Adrenal gland (tissue), 5 donors: ENCODE data around the gene STIM2.
"Not testable (repeated sequence)": the region's sequence is repeated elsewhere in the genome, so short reads cannot be mapped to it uniquely, and the experiment has no call there.

ENCODE experiments used
- POLR2A ChIP-seq, 2 donors: fragments of 450-650 bp; IDR thresholded peaks; one replicate each; pipeline ENCODE4 v1.6.1; 2017; ENCODE audit warnings: antibody characterized with exemption in 2 of 2, mild to moderate bottlenecking in 2 of 2, moderate library complexity in 1 of 2
- TF ChIP-seq, protein P1 (sequence below), 6 experiments: fragments of 450-650 bp in 4 of 6; fragments of 200-600 bp in 2 of 6; sonication (generic) in 1 of 6; IDR thresholded peaks; 1 replicate in 5 of 6; 2 replicates in 1 of 6; pipeline versions ENCODE4 v1.5.1 to v1.8.0; 2016 to 2021; ENCODE audit warnings: antibody characterized with exemption in 6 of 6, mild to moderate bottlenecking in 2 of 6, moderate library complexity in 1 of 6
- donor health status: DM: no; HTN: no; CAD: no.

GRCh38 chr4:26811571-26811970, 49.1 kb upstream of the STIM2 start:
- TF ChIP-seq, protein P1, sequence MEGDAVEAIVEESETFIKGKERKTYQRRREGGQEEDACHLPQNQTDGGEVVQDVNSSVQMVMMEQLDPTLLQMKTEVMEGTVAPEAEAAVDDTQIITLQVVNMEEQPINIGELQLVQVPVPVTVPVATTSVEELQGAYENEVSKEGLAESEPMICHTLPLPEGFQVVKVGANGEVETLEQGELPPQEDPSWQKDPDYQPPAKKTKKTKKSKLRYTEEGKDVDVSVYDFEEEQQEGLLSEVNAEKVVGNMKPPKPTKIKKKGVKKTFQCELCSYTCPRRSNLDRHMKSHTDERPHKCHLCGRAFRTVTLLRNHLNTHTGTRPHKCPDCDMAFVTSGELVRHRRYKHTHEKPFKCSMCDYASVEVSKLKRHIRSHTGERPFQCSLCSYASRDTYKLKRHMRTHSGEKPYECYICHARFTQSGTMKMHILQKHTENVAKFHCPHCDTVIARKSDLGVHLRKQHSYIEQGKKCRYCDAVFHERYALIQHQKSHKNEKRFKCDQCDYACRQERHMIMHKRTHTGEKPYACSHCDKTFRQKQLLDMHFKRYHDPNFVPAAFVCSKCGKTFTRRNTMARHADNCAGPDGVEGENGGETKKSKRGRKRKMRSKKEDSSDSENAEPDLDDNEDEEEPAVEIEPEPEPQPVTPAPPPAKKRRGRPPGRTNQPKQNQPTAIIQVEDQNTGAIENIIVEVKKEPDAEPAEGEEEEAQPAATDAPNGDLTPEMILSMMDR (IDR thresholded peaks at IDR 0.05): not testable (repeated sequence)
- not testable (repeated sequence) for TF ChIP-seq POLR2A (IDR thresholded peaks at IDR 0.05)
